Hypothalamus (tissue), 51 donors: Measurements from ENCODE around the gene RUNX2.

Source experiments
- DNase-seq, 51 donors: peaks; one replicate each; lab custom pipeline; 2025; lab: John Stamatoyannopoulos, UW

RUNX2 gene

DNA sequence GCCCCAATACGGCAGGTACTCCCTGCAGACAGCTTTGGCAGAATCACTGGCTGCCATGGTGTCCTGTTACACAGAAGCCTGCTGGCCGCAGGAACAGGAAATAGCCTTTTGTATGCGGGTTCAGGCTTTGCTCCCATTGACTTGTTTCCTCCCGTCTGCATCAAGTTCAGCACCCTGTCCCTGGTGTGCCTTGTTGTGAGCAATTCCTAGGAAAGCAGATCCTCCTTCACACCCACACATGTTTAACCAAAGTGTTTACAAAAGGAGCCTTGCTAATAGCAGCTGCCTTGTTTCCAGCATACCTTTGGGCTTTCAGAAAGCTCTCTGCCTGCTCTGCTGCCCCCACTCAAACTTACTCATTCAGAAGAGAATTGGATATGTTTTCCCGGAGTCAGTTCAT lies 176.8 kb downstream of the RUNX2 start:
- no peak for DNase-seq

DNA sequence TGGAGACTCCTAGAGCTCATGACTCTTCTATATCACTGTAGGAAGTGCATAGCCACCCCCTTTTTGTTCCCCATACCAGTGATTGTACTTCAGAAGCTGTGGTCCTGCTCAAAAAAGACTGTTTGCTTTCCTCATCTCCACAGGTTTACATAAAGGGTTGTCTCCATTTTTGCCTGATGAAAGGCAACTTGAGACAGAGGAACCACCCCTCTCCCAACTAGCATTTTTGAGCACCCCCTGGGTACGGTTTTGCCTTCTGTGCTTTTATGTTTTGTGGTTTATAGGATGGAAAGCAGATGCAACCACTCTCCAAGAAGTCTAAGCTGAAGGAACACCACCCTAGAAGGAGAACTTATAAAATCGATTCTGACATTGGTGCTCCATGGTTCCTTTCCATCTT lies 177.3 kb downstream of the RUNX2 start:
- DNase-seq: no peak

DNA sequence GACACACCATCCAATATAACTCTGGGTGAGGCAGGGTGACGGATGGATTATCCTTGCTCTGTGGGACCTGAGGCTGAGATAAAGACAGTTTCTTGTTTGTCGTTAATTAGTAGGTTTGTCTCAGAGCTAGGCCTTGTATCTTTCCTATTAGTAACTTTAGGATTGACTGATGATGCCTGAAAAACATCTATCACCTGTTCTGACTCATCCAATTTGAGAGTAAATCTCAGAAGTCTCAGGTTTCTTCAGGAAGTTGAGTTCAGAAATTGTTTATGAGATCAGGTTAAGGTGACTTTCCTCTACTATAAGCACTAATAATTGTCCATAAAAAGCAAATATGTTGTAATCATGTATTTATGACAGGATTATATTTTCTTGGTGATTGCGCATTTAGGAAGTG lies 179.1 kb downstream of the RUNX2 start:
- no peak for DNase-seq

- DNase-seq: no peak
These were observed 181.3 kb downstream of the RUNX2 start for GRCh38 chr6:45509426-45509825.

DNA sequence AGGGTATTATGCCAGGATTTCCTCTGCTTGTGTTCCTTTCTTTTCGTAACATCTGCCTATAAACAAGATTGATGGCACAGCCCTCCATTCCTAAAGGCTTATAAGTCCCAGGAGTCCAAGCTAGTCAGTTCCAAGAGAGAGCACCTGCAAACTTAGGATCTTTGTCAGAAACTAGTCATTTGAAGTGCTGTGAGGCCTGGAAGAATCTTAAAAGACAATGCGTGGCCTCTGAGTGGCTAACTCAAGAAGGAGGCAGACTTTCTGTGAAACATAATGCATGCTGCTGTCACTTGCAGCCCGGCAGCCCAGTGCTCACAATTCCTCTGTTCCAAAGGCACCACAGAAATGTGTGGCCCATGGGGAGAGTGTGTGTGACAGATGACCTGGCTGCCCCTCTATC lies 184.6 kb downstream of the RUNX2 start:
- no peak for DNase-seq

DNA sequence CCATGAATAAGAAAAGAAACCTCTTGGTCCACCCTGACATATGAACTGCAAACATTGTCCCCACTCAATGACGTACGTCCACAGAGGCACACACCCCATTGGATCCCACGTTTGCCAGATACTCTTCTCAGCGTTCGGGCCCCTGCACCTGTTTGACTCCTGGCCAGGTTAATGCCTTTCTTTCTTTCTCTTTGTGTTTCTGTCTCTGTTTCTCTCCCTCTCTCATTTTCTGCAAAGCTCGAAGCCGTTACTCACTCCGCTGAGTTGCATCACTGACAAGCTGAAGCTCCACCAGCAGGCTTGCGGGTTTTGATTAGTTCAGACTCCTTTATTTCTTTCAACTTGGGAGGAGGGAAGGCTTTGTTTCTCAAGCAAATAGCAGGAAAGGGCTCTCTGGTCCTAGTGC lies 185.1 kb downstream of the RUNX2 start:
- no peak for DNase-seq

DNA sequence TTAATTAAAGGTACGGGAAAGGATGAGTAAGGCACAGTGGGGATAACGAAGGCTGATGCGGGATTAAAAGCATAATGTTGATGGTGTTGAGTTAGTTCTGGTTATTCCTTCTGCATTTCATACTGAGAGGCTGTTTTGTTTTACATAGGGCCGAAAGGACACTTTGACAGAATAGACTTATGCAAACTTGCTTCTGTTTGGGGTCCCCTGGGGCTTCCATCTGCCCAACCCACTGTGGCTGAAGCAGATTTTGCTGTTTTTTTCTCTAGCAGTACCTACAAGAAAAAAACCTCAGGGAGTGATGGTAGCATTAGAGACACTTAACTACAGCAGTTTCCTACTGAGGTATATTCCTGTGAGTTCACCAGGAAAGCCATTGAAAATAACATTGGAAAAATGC lies 185.7 kb downstream of the RUNX2 start:
- no peak for DNase-seq

DNA sequence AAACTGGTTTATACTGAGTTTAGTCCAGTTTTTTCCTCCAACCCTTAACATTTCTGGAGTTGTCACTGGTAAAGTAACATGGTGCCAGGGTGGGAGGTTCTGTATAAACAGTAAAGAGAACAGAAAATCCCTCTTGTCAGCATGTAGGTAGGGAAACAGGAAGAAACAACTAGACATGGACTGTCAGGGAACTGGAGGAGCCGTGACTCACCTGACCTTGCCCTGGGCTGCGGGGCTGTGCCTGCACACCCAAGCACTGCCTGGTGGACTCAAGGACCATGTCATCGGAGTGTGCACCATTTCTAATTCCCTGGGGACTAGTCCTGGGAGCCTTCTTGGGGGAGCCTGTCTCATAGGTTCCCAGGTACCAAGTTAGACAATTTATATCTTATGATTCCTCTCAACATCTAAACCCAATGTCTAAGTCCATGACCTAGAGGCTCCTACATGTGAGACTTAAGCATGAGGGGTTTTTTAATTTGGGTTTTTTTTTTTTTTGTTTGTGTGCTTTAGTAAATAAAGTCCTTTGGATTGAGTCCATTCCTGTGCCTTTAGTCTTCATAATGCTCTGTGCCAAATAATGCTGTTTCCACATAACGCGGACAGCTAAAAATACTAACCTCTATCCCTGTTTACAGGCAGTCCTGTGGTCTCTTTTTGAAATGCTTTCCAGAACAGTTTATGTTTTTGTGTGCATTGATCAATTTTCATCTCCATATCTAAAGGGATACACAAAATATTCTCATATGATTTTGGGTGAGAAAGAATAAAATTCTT lies 186.5 kb downstream of the RUNX2 start:
- no peak for DNase-seq

GRCh38 chr6:45518013-45518720 lies 190.0 kb downstream of the RUNX2 start:
- DNase-seq: no peak

GRCh38 chr6:45521226-45521625 lies 193.1 kb downstream of the RUNX2 start:
- DNase-seq: no peak

GRCh38 chr6:45522486-45522885 lies 194.4 kb downstream of the RUNX2 start:
- DNase-seq: no peak

- no peak for DNase-seq
These were observed 199.1 kb downstream of the RUNX2 start for GRCh38 chr6:45527210-45527609.

DNA sequence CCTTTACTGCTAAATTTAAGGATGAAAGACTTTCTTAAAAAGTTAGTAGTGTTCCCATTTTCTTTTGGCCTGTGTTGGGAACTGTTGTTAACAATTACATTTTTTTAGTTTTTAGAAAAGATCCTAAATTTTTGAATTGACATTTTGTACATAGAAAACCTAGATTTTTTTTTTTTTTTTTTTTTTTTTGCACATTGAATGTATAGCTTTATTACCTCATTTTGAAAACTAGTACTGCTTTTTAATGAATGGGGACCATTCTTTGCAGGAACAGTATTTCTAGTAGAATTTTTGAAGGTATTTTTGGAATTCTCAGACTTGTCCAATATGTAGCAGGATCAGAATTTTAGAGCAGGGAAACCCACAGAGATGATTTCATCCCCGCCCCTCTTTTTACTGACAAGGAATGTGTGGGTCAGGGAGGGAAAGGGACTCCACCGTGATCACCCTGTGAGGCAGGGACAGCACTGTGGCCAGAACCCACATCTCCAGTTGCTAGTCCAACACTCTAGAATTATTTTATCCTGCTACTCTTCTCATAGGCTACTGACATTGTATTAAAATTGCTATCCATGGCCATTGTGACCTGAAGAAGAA lies 204.0 kb downstream of the RUNX2 start:
- no peak for DNase-seq

DNA sequence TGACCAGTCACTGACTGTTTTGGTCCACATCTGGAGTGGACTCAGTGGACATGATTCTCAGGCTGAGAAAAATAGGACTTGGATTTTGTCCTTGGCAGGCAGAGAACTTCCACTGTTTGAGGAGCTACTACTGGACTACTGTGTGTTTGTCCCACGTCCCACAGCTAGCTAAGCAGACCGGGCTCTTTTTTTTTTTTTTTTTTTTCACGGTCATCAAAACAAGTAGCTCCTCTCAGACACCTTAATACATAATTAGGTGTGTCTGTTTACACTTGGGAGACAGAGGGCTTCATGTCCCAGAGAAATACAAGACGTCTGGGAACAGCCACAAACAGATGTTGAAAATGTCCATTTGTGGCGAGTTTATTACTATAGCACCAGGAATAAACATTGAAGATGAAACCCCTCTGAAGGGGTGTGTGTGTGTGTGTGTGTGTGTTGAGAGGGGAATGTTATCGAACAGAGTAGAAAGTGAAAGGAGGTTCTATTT lies 204.6 kb downstream of the RUNX2 start:
- DNase-seq: no peak

- peak in 2 of 51 donors; percentile 5 to 13 for DNase-seq
These were observed 205.3 kb downstream of the RUNX2 start for GRCh38 chr6:45533386-45533785.

- DNase-seq: no peak
These were observed 207.8 kb downstream of the RUNX2 start for GRCh38 chr6:45535933-45536332.

DNA sequence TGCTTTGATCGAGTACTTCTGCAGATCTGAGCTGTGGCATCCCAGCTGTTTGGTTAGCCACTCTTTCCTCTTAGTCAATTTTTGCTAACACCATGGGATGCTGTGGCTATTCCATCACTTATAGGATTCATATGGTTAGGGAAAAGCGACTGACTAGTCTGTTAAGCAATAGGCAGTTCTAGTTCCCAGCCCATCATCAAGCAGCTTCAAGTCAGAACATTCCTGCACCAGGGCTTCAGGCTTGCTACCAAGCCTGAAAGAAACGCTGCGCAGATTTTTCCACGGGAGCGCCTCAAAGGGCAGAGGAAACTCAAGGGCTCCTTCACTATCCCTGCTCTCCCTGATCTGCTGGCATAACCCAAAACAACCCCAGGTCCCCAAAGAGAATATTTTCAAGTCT lies 209.4 kb downstream of the RUNX2 start:
- no peak for DNase-seq

GRCh38 chr6:45538641-45539547 lies 210.8 kb downstream of the RUNX2 start:
- no peak for DNase-seq

DNA sequence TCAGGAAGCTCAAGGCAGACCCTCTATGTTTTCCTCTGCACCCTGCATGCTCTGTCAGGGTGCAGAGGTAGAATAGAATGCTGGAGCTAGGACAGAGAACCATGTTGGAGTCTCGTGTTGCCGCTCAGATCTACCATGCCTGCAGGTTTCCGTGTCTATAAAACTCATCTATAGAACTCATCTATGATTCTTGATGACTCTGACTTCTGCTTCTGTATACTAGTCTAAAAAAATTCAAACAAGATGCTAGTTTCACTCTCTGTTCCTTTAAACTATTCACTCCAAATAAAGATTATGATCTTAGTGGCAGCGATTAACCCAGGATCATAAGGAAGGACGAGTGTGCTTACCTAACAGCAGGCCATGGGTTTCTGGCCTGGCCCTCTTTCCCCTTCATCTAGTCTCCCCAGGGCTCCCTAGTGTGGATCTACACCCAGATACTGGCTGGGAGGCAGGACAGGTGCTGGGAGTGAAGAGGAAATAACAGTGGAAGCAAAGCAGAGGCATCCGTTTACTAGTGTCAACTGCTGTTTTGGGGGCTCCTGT lies 212.3 kb downstream of the RUNX2 start:
- DNase-seq: no peak

DNA sequence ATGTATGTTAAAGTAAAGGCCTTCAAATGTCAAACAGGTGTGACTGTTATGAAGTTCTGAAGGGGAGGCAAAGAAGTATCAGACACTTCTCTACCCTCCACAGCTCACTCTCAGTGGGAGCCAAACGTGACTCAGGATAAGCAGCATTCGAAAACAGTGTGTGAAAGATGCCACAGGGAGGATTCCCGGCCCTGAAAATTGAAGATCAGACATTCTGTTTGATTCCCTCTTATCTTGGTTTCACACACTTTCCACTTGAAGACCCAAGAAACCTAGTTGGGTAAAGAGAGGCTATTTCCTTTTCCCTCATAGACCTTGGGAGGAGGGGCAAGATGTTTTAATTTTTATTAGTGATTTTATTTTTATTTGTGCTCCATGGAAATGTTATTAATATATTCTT lies 213.8 kb downstream of the RUNX2 start:
- DNase-seq: no peak
